NOMO-1 treated with dmso at 0.1 percent for 144 hours (cell line): ENCODE results near the gene EXOC3L4.

Experiments
- DNase-seq: peaks from one replicate; lab custom pipeline; 2025; ENCODE audit not compliant: unreplicated experiment; lab: John Stamatoyannopoulos, UW

Gene EXOC3L4

DNA sequence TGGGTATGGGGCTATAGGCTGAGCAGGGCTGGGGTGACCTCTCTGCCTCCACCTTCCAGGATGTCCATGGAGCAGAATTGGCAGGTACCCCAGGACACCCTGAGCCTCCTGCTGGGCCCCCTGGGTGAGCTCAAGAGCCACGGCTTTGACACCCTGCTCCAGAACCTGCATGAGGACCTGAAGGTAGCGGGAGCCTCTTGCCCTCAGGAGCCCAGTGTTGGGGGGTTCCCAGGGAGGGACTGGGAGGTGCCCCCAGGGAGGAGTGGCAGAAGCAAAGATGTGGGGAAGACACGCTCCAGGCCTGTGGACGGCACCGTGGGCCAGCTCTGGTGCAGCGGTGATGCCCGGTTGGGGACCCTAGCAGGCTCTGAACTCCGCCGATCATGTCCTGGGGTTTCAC, 37.1 kb downstream of the EXOC3L4 start:
- no peak for DNase-seq

DNA sequence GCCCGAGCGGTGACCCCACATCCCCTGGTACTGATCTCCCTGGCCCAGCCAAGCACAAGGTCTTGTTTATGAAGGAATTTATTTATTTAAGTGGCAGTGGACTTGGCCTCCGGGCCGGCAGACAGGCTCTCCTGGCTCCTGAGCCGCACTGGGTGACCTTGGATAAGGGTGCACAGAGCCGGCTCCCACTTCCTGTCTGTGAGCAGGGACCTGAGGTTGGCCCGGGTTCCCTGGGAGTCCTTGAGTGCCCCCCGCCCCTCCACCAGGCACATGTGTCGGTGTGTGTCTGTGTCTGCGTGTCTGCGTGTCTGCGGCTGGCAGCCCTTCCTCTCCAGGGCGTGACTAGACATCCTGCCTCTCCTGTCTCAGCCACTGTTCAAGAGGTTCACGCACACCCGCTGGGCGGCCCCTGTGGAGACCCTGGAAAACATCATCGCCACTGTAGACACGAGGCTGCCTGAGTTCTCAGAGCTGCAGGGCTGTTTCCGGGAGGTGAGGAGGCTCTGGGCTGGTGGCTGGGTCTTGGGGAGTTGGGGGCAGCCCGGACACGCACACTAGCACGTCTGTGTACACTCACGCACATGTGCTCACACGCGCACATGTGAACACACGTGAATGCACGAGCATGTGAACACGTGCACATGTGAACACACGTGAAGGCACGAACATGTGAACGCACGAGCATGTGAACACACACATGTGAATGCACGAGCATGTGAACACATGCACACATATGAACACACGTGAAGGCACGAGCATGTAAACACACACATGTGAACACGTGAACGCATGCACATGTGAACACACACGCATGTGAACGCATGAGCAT, 38.1 kb downstream of the EXOC3L4 start:
- DNase-seq = no peak

DNA sequence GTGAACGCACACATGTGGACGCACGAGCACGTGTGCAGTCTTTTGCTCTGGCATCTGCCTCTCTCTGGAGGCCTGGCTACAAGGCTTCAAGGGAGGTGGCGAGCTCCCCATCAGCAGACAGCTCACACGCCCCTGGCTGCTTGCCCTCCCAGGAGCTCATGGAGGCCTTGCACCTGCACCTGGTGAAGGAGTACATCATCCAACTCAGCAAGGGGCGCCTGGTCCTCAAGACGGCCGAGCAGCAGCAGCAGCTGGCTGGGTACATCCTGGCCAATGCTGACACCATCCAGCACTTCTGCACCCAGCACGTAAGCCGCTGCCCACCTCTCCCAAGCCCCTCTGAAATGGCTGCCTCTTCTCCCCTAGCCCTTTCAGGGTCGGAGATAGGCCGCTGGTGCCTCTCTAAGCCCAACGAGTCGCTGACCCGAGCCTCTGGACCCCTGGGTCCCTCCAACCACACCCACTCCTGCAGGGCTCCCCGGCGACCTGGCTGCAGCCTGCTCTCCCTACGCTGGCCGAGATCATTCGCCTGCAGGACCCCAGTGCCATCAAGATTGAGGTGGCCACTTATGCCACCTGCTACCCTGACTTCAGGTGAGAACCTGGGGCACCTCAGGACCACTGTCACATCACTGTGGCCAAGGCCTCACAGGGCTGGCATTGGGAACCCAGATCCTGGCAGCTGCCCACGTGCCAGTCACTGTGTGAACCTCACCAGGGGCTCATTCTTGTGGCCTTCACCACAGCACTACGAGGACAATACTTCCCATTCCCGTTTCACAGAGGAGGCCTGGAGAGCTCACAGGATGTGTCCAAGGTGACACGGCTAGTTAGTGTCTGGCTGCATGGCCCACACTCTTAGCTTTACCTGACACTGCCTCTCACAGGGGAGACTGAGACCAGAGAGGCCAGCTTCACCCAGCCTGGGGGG, 39.0 kb downstream of the EXOC3L4 start:
- no peak for DNase-seq

- no peak for DNase-seq
Measured at GRCh38 chr14:103134405-103134804, 39.9 kb downstream of the EXOC3L4 start.

DNA sequence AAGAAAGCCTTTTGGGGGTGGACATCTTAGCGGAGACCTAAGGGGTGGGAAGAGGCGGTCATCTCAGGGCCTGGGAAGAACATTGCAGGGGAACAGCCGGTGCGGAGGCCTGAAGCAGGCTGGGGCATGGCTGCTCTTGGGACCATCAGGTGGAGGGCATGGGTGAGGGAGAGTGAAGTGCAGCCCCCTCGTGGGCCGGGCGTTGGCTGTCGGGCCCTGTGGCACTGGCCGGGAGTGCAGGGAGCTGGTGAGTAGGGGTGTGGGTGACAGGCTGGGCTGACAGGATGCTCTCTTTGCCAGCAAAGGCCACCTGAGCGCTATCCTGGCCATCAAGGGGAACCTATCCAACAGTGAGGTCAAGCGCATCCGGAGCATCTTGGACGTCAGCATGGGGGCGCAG, 40.4 kb downstream of the EXOC3L4 start:
- no peak for DNase-seq

- no peak for DNase-seq
Measured at GRCh38 chr14:103135333-103136260, 41.1 kb downstream of the EXOC3L4 start.

- DNase-seq = no peak
Measured at GRCh38 chr14:103136388-103137271, 42.1 kb downstream of the EXOC3L4 start.

- DNase-seq = no peak
Measured at GRCh38 chr14:103137689-103138300, 43.3 kb downstream of the EXOC3L4 start.

DNA sequence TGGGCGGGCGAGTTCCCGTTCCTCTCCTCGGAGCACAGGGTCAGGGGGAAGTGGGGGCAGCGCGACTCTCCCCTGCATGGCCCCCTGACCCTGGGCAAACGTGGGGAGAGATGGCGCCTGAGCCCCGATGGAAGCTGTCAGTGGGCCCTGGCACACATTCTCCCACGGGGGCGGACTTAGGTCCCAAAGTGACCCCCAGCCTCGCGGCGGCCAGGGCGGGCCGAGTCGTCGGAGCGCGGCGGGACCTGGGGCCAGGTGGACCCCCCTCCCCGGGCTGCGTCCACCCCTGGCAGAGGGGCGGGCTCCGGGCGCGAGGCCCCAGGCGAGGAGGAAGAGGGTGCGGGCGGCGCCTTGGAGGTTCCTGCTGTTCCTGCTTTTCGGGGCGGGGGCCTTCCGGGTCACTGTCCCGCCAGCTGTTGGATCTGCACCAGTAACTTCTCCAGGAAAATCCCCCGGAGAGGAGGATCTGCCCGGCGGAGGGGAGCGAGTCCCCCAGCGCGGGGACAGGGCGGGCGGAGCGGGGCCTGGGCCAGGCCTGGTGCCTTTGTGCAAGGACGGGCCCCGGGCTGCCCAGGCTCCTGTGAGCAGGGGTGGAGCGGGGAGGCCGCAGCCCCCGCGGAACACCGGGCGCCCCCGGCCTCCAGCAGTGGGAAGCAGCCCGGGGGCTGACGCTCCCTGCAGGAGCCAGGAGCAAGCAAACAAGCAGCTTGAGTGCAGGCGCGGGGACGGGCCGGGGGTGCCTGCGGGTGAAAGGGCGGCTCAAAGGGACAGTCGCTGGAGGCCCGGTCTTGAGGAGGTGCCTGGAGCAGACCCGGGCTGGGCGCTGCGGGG, 44.0 kb downstream of the EXOC3L4 start:
- DNase-seq = no peak

DNA sequence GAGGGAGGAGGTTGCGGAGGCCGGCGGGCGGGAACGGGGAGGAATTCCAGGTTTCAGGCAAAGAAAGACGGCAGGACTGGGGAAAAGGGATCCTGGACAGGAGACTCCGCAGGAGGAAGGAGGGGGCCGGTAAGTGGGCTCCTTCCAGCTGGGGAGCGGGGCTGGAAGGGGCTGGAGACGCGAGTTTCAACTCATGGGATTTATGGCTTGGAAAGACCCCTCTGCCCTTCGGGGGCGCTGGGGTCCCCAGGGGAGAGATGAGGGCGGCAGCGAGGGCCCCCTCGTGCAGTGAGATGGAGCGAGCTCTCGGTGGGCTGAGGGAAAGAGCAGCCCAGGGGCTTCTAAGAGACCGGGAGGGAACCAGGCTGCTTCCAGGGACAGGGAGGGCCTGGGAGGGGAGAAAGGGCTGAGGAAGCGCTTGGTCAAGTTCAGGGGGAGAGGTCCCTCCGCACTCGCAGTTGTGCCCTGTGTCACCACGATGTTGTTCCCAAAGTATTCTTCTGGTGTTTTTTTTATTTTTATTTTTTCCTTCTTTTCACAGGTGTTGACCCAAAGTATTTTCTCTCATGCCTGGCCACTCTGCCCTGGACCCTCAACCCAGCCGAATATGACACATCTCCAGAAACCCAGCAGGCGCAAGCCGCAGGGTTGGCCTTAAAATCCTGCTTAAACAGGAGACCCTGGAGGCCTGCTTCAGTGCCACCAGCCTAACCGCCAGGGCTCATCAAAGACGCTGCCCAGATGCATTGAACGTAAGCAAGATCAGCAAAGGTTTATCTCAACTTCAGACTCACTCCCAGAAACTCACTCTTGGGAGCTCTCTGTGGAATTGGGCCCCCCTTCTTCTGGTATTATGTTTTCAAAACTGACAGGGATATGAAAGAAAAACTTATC, 44.9 kb downstream of the EXOC3L4 start:
- no peak for DNase-seq

DNA sequence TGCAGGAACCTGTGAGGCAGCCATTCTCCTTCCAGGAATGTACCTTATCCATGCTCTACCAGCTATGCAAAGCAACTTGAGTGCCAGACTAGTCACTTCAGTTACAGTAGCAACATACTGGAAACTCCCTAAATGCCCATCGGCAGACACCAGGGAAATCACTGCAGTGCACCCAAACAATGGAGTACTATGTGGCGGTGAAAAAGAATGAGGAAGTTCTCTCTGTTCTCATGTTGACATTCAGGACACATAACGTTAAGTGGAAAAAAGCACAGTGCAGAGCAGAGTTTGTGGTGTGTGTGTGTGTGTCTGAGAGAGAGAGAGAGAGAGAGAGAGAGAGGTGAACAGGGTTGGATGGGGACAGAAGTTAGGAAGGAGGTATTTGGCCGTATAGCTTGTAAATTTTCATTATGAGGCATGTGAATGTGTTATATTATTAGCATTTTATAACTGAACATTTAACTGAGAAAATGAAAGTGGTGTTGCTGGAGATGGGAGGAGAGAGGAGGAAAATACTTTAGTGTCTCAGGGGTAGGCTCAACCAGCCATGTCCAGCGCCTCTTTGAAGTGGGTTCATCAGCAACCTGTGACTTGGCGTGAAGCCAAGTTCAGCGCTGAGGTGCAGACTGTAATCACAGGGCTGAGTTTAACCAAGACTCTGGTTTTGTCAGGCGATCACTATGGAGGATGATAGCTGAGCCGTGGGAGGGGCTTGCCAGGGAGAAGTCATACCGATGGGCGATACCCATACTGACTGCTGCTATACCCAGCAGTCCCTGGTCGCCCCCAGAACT, 46.0 kb downstream of the EXOC3L4 start:
- DNase-seq = no peak

DNA sequence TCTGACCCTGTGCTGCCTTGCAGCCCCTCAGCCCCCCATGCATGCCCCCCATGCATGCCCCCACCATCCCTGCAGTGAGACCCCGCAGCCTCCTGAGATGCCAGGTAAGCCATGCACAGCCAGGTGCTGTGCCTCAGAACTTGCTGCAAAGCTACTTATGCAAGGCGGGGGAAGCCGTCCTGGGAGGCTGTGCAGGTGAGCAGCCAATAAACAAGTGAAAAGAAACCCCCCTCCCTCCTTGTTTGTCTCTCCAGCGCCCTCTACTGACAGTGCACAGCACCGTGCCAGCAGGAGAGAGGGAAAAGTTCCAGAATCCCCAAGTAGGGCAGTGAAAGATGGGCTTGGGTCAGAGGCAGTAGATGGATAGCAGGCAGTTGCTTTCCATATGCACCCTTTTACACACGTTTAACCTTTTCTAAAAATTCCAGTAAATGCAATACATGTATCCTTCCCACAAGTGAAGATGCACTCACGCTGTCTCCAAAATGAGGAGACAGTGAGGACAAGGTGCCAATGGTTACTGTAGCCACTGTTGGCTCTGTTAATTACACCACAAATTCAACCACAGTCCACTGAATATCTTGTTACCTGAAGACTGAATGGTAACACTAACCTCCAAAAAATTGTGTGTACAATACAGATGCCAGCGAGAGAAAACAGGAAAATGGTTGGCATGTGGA, 46.7 kb downstream of the EXOC3L4 start:
- DNase-seq = no peak

DNA sequence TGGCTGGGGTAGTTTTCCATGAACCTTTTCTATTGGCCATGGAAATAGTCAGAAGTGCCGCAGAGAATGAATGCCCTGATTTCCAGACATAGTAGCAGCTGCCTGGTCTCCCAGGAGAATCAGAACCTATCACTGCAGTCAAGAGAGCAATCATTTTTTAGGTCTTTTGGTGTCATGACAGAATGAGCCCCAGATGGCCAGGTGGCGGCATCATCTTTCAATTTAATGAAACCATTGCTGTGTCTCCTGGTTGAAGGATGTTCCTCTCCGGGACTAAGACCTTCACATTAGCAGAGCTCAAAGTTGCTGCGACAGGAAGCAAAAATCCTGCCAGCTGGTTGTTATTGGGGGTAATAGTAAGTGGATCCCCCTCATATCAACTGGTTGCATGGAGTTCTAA, 47.5 kb downstream of the EXOC3L4 start:
- no peak for DNase-seq

- DNase-seq = no peak
Measured at GRCh38 chr14:103142721-103143302, 48.3 kb downstream of the EXOC3L4 start.

DNA sequence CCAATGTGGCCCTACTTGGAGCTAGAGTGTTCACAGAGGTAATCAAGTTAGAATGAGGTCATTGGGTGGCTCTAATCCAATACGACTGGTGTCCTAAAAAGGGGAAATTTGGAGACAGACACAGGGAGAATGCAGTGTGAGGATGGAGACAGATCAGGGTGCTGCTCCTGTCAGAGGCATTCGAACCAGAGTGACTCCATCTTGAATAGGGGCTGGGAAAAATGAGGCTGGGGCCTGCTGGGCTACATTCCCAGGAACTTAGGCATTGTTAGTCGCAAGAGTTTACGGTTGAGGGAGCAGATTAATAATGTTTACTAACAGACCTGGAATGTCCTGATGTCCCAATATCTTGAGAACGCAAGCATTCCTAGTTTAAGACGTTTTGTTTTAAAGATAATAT, 49.0 kb downstream of the EXOC3L4 start:
- no peak for DNase-seq

- DNase-seq = no peak
Measured at GRCh38 chr14:103144085-103144484, 49.6 kb downstream of the EXOC3L4 start.
